Measurements from ENCODE around the gene STIM1. TPM values are rescaled to one million over a fixed set of nuclear protein-coding genes. Genes with fewer than 3 reads are reported as not detected.

The STIM1 gene
- total RNA-seq, 1 experiment from 2014 or later, result 15.2 TPM

DNA sequence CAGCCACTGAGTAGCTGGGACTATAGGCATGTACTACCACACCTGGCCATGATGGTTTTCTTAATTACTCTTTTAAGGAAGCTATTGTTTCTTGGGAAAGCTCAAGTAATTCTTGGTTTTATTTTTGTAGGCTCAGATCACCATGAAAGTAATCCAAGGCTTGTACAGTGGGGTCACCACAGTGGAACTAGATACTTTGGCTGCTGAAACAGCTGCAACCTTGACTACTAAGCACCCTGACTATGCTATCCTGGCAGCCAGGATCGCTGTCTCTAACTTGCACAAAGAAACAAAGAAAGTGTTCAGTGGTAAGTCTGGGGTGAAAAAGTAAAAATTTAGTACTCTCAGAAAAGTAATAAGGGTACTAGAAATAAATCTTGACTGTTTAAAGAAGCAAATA is 250.5 kb downstream of the STIM1 start:
- Mint-ChIP-seq H3K27me3 (ENCODE audit: low read depth) (no peaks in the 10 kb centered on the region), H3K27ac (0 out of 7 replicates have a peak overlapping the region, but pooled peaks of 1 of the 3 experiments have one; percentile 44), H3K4me1 (no peaks in the 10 kb centered on the region), H3K9me3 (no peaks in the 10 kb centered on the region), H3K36me3 (ENCODE audit: insufficient read depth in 1 of 3, low read depth in 3 of 3) (peaks cover 6 to 59% (median 46%) of the 10 kb centered on the region in 3 experiments; a peak in 6 of 7 replicates), H3K4me3 (no peak overlapping the region)
- H2AFZ ChIP-seq (ENCODE audit: low read length), result no peak overlapping the region
- no peaks in the 10 kb centered on the region for H3K23me2 ChIP-seq (ENCODE audit: insufficient read length, low read depth, low read length, poor library complexity, severe bottlenecking)
- no peak overlapping the region for H3K56ac ChIP-seq (ENCODE audit: insufficient read length, low read depth, low read length)
- no peak overlapping the region for H4K5ac ChIP-seq (ENCODE audit: insufficient read length, low read depth, low read length)
- TF ChIP-seq, protein P1, sequence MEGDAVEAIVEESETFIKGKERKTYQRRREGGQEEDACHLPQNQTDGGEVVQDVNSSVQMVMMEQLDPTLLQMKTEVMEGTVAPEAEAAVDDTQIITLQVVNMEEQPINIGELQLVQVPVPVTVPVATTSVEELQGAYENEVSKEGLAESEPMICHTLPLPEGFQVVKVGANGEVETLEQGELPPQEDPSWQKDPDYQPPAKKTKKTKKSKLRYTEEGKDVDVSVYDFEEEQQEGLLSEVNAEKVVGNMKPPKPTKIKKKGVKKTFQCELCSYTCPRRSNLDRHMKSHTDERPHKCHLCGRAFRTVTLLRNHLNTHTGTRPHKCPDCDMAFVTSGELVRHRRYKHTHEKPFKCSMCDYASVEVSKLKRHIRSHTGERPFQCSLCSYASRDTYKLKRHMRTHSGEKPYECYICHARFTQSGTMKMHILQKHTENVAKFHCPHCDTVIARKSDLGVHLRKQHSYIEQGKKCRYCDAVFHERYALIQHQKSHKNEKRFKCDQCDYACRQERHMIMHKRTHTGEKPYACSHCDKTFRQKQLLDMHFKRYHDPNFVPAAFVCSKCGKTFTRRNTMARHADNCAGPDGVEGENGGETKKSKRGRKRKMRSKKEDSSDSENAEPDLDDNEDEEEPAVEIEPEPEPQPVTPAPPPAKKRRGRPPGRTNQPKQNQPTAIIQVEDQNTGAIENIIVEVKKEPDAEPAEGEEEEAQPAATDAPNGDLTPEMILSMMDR (conservative IDR thresholded peaks at IDR 0.05), result no peak
- no CpG with 5 or more reads among the region's 1 CpG for WGBS (ENCODE audit: extremely low coverage, insufficient read length, low lambda C conversion rate)
- no peaks in the 10 kb centered on the region for H4K20me1 ChIP-seq (ENCODE audit: control insufficient read depth, insufficient read depth, insufficient read length)
- no peak overlapping the region for H3K18ac ChIP-seq (ENCODE audit: insufficient read length, low read depth, low read length)
- H3K27me3 ChIP-seq (ENCODE audit: insufficient read depth, low read length), result no peaks in the 10 kb centered on the region
- no peak overlapping the region for H3K4me2 ChIP-seq (ENCODE audit: insufficient read depth, insufficient read length, low read length)
- no peak overlapping the region for H3K14ac ChIP-seq (ENCODE audit: insufficient read depth, low read length)
- no peak overlapping the region for H2AK5ac ChIP-seq (ENCODE audit: insufficient read length, low read length)
- no peak overlapping the region for H2BK5ac ChIP-seq (ENCODE audit: insufficient read length, low read length)
- H3K9me3 ChIP-seq (ENCODE audit: control insufficient read depth, low read depth, low read length), result no peaks in the 10 kb centered on the region
- no peak overlapping the region for H3K23ac ChIP-seq (ENCODE audit: insufficient read length, low read depth, low read length)
- no peak overlapping the region for H3T11ph ChIP-seq (ENCODE audit: low read length)
- no peaks in the 10 kb centered on the region for H3K79me2 ChIP-seq (ENCODE audit: insufficient read depth, low read length)
- H4K8ac ChIP-seq (replicated peaks; ENCODE audit: insufficient read length, low read depth, low read length), result no peak overlapping the region
- no peaks in the 10 kb centered on the region for H3K4me1 ChIP-seq (ENCODE audit: insufficient read depth, low read length)
- H2BK12ac ChIP-seq (ENCODE audit: insufficient read length, low read depth, low read length), result no peak overlapping the region
- H3K27ac ChIP-seq (ENCODE audit: insufficient read length, low read depth, low read length), result no peak overlapping the region
- H3K9ac ChIP-seq (ENCODE audit: extremely low read depth, insufficient read length, low read length), result no peak overlapping the region
- H4K91ac ChIP-seq (ENCODE audit: insufficient read length, low read depth, low read length), result no peak overlapping the region
- no peak overlapping the region for H2BK20ac ChIP-seq (ENCODE audit: low read depth, low read length, poor library complexity, severe bottlenecking)
- no peak overlapping the region for H3K4ac ChIP-seq (ENCODE audit: low read depth, low read length)
- no peak for DNase-seq
- no peak overlapping the region for H2BK15ac ChIP-seq (ENCODE audit: low read depth, low read length)
- no peaks in the 10 kb centered on the region for H3K79me1 ChIP-seq (ENCODE audit: insufficient read depth, low read depth, low read length, poor library complexity, severe bottlenecking)
- no peak overlapping the region for H2BK120ac ChIP-seq (ENCODE audit: low read depth, low read length, poor library complexity, severe bottlenecking)

All from H9 (cell line).